Gastroesophageal sphincter (tissue), 3 donors: ENCODE measurements around the gene IL17RA.

Experiments
- EP300 ChIP-seq: sonication (generic); formaldehyde crosslinking; IDR thresholded peaks from one replicate; pipeline ENCODE4 v1.6.1; 2017; ENCODE audit warnings: antibody characterized with exemption, mild to moderate bottlenecking
- POLR2AphosphoS5 ChIP-seq: sonication (generic); formaldehyde crosslinking; IDR thresholded peaks from one replicate; pipeline ENCODE4 v1.6.1; 2017; ENCODE audit warnings: antibody characterized with exemption
- TF ChIP-seq, protein P1 (sequence below), 4 experiments: fragments of 200-600 bp in 2 of 4; fragments of 450-650 bp in 2 of 4; sonication (generic) in 1 of 4; IDR thresholded peaks; one replicate each; pipeline ENCODE4 v1.5.1; 2017 to 2019; ENCODE audit warnings: antibody characterized with exemption in 4 of 4, mild to moderate bottlenecking in 2 of 4, moderate library complexity in 2 of 4

DNA sequence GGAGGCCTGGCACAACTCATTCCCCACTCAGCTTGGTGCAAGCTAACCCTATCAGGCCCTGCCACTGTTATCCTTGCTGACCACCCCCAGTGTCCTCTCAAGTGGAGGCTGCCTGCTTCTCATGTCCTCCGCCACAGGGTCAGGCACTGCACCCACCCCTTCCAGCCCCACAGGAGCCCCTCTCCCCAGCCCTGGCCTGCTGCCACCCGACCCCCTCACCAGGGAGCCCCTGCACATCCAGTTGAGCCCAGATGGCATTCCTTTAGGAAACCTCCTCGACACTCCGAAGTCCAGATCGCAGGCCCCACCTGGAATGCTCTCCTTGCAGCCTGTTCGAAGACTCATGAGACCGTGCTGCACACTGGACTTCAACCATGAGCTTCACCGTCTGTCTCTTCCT, 28.0 kb upstream of the IL17RA start:
- TF ChIP-seq, protein P1, sequence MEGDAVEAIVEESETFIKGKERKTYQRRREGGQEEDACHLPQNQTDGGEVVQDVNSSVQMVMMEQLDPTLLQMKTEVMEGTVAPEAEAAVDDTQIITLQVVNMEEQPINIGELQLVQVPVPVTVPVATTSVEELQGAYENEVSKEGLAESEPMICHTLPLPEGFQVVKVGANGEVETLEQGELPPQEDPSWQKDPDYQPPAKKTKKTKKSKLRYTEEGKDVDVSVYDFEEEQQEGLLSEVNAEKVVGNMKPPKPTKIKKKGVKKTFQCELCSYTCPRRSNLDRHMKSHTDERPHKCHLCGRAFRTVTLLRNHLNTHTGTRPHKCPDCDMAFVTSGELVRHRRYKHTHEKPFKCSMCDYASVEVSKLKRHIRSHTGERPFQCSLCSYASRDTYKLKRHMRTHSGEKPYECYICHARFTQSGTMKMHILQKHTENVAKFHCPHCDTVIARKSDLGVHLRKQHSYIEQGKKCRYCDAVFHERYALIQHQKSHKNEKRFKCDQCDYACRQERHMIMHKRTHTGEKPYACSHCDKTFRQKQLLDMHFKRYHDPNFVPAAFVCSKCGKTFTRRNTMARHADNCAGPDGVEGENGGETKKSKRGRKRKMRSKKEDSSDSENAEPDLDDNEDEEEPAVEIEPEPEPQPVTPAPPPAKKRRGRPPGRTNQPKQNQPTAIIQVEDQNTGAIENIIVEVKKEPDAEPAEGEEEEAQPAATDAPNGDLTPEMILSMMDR (IDR thresholded peaks at IDR 0.05) = no peak
- no peak for TF ChIP-seq POLR2AphosphoS5
- no peak for TF ChIP-seq EP300
